ENCODE data around the gene DOCK4.
"Not testable (repeated sequence)": the region's sequence is repeated elsewhere in the genome, so short reads cannot be mapped to it uniquely, and the experiment has no call there.

The DOCK4 gene, protein sequence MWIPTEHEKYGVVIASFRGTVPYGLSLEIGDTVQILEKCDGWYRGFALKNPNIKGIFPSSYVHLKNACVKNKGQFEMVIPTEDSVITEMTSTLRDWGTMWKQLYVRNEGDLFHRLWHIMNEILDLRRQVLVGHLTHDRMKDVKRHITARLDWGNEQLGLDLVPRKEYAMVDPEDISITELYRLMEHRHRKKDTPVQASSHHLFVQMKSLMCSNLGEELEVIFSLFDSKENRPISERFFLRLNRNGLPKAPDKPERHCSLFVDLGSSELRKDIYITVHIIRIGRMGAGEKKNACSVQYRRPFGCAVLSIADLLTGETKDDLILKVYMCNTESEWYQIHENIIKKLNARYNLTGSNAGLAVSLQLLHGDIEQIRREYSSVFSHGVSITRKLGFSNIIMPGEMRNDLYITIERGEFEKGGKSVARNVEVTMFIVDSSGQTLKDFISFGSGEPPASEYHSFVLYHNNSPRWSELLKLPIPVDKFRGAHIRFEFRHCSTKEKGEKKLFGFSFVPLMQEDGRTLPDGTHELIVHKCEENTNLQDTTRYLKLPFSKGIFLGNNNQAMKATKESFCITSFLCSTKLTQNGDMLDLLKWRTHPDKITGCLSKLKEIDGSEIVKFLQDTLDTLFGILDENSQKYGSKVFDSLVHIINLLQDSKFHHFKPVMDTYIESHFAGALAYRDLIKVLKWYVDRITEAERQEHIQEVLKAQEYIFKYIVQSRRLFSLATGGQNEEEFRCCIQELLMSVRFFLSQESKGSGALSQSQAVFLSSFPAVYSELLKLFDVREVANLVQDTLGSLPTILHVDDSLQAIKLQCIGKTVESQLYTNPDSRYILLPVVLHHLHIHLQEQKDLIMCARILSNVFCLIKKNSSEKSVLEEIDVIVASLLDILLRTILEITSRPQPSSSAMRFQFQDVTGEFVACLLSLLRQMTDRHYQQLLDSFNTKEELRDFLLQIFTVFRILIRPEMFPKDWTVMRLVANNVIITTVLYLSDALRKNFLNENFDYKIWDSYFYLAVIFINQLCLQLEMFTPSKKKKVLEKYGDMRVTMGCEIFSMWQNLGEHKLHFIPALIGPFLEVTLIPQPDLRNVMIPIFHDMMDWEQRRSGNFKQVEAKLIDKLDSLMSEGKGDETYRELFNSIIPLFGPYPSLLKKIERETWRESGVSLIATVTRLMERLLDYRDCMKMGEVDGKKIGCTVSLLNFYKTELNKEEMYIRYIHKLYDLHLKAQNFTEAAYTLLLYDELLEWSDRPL (N-terminal part only)

DNA sequence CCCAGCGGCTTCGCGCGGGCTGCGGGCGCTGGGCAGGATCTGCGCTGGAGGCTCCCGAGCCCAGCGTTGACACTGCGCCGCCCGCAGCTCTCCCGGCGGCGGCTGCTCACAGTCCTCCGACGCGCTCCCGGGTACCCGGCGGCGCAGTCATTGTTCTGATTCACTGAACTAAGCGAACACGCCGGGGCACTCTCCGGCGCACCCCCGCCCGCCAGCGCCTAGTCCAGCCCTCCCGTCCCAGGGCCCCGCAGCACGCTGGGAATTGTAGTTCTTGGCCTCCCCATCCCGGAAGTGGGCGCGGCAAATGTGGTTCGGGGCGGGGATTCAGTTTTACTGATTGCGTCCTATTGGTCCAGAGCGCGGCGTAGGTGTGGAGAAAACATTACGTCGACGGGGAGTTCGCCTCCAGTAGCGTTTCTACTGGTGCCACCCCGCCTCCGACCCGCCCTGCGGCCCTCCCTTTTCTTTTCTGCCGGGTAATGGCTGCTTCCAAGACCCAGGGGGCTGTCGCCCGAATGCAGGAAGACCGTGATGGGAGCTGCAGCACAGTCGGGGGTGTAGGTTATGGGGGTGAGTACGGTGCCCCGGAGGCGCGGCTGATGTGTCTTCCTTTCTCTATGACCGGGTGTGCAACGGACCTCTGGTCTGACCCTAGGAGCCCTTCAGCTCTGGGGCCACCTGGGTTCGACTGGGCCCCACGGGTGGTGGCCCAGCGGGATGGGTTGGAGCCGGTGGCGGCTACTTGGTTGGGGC, at the start of gene DOCK4, which contains the start of gene ZNF277:
Gene DOCK4 (minus strand): TSS at position 162 of the 753 bp plus-strand sequence. CDS start 261 bp downstream, outside the sequence.
Gene ZNF277 (plus strand): TSS at position 458 of the 753 bp plus-strand sequence. CDS start 22 bp downstream, at position 480.
- peak; percentile 99 for DNase-seq

DNA sequence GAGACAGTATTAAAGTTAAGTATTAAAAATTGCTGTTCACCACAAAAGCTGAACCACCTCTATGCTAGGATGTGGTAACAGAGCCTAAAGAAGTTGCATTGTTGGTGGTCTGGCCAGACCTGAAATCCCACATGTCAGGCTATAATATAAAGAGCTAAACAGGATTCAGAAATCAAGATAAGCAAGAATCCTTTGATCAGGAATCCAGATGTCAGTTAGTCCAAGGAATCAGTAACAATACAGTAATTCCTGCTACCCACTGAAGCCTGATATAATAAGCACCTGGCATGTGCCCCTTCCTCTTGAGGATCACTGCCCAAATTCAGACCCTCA, 49.2 kb upstream of the DOCK4 start:
- no peak for DNase-seq

DNA sequence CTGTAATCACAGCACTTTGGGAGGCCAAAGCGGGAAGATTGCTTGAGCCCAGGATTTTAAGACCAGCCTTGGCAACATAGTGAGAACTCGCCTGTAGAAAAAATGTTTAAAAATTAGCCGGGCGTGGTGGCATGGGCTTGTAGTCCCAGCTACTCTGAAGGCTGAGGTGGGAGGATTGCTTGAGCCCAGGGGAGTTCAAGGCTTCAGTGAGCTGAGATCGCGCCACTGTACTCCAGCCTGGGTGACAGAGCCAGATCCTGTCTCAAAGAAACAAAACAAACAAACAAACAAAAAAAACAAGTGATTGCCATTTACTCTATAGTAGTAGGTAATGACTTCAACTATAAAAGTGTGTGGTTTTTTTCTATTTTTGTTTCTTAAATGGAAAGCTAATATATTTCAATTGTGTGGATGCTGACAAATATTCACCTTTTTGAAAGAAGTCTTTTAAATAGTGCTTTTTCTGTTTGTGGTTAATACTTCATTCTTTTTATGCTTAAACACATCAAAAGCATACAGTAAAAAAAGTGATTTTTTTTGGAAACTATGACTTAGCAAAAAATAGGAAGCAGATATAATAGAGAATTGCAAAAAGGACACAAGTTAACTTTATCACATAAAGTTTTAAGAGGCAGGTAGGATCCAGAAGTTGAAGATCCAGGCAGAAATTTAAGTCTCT, 48.6 kb upstream of the DOCK4 start:
- DNase-seq: no peak

DNA sequence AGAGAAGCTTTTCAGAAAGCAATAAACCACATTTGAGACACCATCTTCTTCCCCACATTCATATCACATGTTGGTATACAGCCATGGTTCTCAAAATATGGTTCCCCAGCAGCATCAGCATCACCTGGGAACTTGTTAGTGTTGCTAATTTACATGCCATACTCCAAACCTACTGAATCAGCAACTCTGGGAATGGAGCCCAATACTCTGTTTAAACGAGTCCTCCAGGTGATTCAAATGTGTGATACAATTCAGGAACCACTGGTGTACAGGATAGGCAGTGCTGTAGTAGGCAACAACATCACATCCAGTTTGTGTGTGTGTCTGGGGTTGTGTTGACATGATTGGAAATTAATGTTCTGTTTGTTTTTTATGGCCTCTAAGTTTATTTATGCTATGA, 48.0 kb upstream of the DOCK4 start:
- DNase-seq: no peak

DNA sequence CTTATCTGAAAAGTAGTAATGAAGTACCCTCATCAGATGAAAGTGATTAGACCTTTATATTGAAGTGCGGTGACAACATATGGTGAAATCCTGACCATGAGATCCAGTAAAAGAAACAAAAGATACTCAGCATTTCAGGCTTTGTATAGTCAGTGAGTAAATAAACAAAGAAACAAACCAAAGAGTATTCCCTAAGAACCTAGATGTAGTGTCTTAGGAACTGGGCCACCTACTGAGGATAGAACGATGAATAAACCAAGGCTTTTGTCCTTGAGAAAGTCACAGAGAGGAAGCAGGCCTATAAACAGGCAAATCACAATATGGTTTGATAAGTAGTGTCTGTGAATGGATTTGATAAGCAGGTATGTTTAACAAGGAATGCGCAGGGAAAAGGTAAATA, 46.5 kb upstream of the DOCK4 start:
- no peak for DNase-seq

DNA sequence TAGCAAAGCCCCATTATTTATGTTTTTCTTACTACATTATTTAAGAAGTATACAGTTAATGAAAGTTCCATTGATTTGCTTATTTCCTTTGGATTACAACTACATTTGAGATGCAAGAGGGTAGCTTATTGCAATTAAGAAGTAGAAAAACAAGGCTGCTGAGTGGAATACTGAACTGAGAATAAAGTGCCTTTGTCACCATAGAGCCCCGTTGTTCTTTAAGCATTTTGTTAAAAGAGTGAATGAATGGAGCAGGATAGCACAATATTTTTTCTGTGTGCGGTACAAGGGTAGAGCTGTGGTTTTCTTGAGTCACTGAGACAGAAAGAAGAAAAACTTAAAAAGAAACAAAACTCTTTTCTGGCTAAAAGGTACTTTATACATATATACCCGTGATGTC, 45.9 kb upstream of the DOCK4 start:
- DNase-seq: no peak

DNA sequence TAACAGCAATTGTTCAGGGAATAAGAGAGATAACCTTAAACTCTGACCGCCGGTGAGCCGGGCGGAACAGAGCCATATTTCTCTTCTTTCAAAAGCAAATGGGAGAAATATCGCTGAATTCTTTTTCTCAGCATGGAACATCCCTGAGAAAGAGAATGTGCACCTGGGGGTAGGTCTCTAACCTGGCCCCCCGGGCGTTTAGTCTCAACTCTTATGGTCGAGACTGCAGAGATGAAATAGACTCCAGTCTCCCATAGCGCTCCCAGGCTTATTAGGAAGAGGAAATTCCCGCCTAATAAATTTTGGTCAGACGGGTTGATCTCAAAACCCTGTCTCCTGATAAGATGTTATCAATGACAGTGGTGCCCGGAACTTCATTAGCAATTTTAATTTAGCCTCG, 43.8 kb upstream of the DOCK4 start:
- not testable (repeated sequence) for DNase-seq

DNA sequence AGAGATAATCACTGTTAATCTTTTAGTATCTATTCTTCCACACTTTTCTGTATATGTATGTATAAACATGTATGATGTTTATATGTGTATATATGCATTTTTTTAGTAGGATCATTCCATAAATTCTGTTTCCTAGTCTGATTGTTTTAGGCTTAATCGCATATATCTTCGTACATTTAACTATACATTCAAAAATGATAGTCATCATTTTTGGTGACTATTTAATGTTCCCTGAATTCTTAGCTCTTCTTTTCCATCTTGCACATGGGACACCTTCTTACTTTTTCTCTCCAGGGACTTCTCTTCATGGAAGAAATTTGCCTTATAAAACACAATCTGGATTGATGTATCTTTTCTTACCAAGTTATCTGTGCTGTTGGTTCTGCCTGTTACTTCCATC, 42.4 kb upstream of the DOCK4 start:
- DNase-seq: no peak

DNA sequence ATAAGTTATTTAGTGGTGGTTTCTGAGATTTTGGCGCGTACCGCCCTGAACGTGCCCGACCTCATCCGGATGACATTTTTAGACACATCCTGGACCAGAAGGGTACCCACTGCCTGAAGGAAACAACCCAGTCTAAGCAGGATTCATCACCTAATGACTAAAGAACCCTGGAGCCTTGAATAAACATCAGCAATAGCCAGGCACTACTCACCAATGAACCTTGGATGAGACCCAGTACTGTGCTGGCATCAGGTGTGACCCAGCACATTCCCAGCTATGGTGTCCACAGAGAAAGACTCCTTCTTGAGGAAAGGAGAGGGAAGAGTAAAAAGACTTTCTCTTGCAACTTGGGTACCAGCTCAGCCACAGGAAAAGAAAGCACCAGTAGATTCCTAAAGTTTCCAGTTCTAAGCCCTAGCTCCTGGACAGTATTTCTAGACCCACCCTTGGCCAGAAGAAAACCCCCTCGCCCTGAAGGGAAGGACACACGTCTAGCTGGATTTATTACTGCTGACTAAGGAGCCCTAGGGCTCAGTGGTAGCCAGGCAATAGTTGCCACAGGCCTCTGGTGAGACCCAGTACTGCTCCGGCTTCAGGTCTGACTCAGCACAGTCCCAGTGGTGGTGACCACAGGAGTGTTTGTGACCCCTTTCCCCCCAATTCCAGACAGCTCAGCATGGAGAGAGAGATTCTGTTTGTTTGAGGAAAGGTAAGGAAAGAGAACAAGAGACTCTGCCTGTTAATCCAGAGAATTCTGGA, 32.8 kb upstream of the DOCK4 start:
- no peak for DNase-seq

DNA sequence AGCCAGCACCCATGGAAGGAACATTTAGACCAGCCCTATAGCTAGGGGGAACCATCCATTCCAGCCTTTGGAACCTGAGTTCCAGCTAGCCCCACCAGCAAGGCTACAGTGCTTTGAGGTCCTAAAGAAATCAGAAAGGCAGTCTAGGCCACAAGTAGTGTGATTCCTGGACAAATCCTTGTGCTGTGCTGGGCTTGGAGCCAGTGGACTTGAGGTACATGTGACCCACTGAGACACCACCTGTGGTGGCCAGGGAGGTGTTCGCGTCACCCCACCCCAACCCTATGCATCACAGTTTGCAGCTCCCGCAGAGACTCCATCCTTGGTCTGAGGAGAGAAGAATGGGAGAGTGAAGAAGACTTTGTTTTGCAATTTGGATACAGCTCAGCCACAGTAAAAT, 32.1 kb upstream of the DOCK4 start:
- DNase-seq: no peak

DNA sequence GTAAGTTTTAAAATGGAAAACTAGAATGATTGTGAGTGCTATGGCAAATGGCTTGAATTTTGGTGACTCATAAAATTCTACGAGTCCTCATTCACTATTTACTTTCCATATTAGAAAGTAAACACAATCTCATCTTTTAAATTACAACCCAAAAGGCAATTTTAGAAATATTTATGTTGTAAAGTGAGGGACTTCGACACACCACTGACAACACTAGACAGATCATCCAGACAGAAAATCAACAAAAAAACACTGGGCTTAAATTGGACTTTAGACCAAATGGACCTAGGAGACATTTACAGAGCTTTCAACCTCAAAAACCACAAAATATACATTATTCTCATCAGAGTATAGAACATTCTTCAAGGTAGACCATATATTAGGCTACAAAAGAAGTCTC, 30.4 kb upstream of the DOCK4 start:
- DNase-seq: no peak

DNA sequence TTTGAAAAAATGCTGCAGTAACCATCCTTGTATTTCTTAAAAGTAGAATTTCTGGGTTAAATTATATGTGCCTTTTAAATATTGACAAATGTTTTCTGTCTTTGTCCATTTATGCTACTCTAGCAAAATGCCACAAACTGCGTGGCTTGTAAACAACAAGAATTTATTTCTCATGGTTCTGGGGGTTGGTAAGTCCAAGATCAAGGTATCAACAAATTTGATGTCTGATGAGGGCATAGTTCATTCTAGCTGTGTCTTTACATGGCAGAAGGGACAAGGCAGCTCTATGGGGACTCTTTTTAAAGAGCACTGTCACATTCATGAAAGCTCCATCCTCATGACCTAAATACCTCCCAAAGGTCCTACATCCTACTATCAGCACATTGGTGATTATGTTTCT, 27.9 kb upstream of the DOCK4 start:
- no peak for DNase-seq

DNA sequence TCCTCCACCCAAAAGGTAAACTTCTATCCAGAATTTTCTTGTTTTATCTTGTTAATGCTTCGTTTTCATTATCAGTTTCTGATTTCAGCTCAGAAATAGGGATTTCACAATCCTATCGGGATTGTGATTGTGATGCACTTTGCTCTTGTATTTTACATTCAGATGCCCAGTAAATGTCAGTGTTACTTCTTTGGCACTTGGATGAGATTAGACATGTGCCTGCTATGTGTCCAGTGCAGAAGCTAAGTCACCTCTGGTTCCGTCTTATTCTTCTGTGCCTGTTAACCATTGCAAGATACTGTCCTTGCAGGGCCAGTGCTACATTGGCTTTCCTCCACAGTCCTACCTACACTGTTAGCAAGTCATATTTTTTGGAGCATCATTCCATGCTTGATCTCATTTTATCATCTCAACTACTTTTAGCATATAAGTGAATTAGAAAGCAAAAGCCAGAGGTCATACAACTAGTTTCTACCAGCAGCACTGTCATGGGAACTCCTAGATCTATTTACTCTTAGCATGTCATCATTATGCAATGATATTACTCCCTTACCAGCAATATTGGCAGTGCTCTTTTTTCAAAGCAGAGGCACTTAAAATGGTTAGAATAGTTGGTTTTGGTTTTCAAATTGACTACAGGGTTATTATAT, 27.0 kb upstream of the DOCK4 start:
- no peak for DNase-seq

DNA sequence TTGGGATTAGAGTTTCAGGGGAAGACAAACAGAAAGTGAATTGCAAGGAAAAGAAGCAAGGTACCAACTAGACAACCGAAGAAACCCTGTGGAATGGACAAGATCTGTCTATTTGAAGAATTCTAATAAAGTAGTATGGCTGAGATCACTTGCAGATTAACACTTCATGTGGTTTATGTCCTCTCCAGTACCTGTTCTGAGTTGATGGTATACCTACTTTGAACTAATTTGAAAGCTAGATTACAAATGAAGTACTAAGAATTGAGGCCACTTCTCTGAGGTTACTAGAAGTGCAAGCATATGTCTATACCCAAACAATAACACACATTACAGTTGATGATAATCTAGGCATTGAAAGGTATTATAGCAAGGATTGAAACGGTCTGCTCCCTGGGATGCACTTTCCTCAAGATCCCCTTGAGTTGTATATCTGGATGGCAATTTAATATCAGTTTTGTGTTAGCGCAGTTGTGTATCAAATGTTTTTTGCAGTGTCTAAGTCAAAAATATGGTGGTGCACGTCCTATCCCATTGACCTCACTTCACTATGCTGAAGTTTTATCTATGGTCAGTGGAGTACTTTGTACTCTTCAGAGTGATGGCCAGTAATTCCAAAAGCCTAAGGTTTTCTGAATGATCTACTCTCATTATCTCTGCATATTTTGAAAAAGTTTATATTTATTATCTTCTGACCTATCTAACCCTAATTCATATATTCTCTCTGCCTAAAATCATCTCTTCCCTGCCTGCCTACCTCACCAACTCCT, 26.2 kb upstream of the DOCK4 start:
- no peak for DNase-seq

DNA sequence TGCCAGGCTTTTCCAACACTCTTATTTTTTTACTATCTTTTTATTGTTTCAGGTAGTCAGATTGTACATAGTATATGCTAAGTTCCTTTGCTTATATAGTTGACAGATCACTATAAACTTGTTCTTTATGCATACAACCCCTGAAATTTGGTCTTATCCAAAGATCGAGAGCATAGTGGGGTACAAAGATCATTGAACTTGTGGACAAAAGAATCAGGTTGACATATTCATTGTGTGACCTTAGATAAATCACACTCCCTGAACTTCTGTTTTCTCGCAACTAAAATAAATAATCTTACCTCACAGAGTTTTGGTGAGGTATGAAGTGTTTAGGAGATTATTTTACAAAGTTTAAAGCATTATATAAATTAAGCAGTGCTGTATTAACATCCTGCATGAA, 22.4 kb upstream of the DOCK4 start:
- DNase-seq: no peak

DNA sequence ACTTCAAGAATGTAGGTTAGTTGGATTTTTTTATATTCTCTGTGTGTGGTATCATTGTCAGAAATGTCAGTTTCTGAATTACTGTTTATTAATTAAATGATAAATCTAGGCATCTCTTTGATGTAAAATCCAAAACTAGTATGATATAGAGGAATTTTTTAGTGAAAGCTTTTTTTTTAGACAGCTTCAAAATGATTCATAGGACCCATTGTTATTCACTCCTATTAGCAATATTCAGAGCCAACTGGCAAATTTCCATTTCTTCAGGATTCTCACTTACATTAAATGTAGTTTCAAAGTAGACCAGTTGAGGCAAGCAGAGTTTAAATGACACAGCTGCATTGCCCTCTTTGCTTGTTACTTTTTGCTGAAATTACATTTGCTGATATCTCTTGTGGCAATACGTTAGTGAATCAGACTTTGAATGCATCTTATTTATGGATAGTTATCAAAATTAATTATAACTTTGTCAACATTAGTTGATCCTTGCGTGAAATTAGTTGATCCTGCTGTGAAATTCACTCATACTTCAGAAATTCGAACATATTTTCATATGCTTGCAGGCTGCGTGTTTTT, 20.6 kb upstream of the DOCK4 start:
- DNase-seq: no peak

DNA sequence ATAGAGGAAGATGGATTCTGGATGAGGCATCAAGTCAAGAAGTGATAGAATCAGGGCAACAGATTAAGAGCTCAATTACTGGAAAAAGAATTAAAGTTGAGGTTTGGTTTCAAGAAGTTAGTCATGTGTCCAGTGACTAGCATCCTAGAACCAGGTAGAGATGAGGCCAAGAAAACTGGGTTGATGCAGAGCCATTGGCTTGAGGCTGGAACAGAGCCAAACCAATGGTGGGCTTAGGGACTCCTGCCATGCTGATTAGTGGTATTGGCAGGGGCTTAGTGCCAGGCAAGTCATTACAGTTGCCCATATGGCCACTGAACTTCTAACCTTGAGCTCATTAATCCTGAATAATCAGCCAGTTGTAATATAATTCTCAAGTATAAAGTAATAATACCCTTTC, 18.8 kb upstream of the DOCK4 start:
- no peak for DNase-seq

DNA sequence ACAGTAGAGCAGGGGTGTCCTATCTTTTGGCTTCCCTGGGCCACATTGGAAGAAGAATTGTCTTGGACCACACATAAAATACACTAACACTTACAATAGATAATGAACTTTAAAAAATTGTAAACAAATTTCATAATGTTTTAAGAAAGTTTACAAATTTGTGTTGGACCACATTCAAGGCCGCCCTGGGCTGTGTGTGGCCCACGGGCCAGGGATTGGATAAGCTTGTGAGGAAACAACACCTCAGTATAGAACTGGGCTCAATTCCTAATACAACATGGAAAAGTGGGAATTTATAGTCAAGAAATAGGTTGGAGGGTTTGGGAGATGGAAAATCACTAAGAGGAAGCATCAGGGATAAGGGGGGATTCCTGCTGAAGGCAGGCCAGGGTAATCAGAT, 18.0 kb upstream of the DOCK4 start:
- no peak for DNase-seq

DNA sequence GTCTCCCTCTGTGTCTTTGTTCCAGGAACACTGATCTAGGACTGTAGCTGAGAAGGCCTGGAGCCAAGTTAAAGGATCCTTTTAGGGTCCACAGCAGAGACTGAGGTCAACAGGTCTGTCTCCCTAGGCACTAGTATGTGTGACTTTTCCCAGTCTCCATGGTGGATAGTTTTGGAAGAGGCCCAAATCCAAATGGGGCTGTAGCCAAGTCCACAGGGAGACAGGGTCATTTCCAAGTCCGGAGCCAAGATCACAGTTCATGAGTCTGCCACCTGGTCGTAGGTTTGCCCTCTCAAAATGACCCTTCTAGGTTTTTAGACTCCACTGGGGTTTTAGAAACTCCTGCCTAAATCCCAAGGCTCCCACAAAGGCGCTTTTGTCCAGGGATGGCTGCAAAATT, 17.1 kb upstream of the DOCK4 start:
- DNase-seq: no peak
